Central memory CD8-positive, alpha-beta T cell (primary cell): ENCODE measurements around the gene RNF40.
"Not testable (repeated sequence)": the region's sequence is repeated elsewhere in the genome, so short reads cannot be mapped to it uniquely, and the experiment has no call there.

ENCODE experiments used
- ATAC-seq: fragments of 150-1000 bp; cut with Tn5 transposase; replicated peaks from 2 replicates; pipeline ENCODE4 v1.10.0; 2022; ENCODE audit warnings: mild to moderate bottlenecking, moderate FRiP score, moderate number of reproducible peaks; ENCODE audit not compliant: poor library complexity, severe bottlenecking; ENCODE audit errors: extremely low read depth
- DNase-seq, 2 donors: peaks; one replicate each; pipeline ENCODE4 v3.0.0; 2021; ENCODE audit warnings: low spot score in 2 of 2
- H3K27ac Mint-ChIP-seq: one replicate; pipeline ENCODE4 v1.8.0; 2022; ENCODE audit warnings: low read depth, mild to moderate bottlenecking, moderate library complexity, mixed read lengths
- H3K27me3 Mint-ChIP-seq: one replicate; pipeline ENCODE4 v1.8.0; 2022; ENCODE audit warnings: mixed read lengths
- H3K36me3 Mint-ChIP-seq: one replicate; pipeline ENCODE4 v1.8.0; 2022; ENCODE audit warnings: mild to moderate bottlenecking, moderate library complexity, mixed read lengths; ENCODE audit not compliant: insufficient read depth
- H3K4me1 Mint-ChIP-seq: one replicate; pipeline ENCODE4 v1.8.0; 2022; ENCODE audit warnings: mixed read lengths
- H3K4me3 Mint-ChIP-seq: one replicate; pipeline ENCODE4 v1.8.0; 2022; ENCODE audit warnings: mild to moderate bottlenecking, moderate library complexity, mixed read lengths
- H3K9me3 Mint-ChIP-seq: one replicate; pipeline ENCODE4 v1.8.0; 2022; ENCODE audit warnings: mixed read lengths

The RNF40 gene

DNA sequence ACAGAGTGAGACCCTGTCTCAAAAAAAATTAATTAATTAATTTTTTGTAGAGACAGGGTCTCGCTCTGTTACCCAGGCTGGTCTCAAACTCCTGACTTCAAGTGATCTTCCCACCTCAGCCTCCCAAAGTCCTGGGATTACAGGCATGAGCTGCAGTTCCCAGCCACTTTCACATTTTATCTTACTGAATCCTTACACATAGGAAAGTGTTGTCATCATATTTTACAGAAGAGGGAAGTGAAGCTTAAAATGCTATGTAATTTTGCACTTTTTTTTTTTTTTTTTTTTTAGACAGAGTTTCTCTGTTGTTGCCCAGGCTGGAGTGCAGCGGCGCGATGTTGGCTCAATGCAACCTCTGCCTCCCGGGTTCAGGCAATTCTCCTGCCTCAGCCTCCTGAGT lies 46.0 kb downstream of the RNF40 start:
- Mint-ChIP-seq H3K27me3 (peaks cover 11% of the 10 kb centered on the region), H3K4me3 (no peak overlapping the region), H3K4me1 (peaks cover 10% of the 10 kb centered on the region), H3K27ac (no peak overlapping the region), H3K9me3 (no peaks in the 10 kb centered on the region), H3K36me3 (no peaks in the 10 kb centered on the region)
- ATAC-seq, result no peak
- DNase-seq, result no peak

DNA sequence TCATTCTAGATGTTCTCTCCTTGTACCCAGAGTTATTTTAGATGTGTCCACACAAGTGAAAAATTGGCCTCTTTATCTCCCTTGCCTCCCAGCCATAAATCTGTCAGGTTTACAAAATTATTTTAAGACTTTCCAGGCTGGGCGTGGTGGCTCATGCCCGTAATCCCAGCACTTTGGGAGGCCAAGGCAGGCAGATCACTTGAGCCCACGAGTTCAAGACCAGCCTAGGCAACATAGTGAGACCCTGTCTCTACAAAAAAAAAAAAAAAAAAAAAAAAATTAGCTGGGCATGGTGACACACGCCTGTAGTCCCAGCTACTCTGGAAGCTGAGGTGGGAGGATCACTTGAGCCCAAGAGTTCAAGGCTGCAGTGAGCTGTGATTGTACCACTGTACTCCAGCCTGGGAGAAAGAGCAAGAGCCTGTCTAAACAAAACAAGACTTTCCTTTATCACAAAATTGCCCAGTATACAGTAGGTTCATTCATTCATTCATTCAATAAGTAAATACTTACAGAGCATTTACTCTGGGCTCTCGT lies 46.8 kb downstream of the RNF40 start:
- H3K36me3 Mint-ChIP-seq, H3K9me3 Mint-ChIP-seq, H3K4me3 Mint-ChIP-seq, ATAC-seq, H3K27ac Mint-ChIP-seq, DNase-seq: not testable (repeated sequence)
- Mint-ChIP-seq H3K4me1 (peaks cover 13% of the 10 kb centered on the region), H3K27me3 (peaks cover 11% of the 10 kb centered on the region)

DNA sequence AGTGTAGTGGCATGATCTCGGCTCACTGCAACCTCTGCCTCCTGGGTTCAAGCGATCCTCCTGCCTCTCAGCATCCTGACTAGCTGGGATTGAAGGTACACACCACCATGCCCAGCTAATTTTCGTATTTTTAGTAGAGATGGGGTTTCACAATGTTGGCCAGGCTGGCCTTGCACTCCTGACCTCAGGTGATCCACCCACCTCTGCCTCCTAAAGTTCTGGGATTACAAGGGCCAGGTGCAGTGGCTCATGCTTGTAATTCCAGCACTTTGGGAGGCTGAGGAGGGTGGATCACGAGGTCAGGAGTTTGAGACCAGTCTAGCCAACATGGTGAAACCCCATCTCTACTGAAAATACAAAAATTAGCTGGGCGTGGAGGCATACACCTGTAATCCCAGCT lies 47.6 kb downstream of the RNF40 start:
- ATAC-seq, H3K4me3 Mint-ChIP-seq, DNase-seq, H3K36me3 Mint-ChIP-seq, H3K9me3 Mint-ChIP-seq, H3K27ac Mint-ChIP-seq: not testable (repeated sequence)
- Mint-ChIP-seq H3K4me1 (peaks cover 17% of the 10 kb centered on the region), H3K27me3 (peaks cover 11% of the 10 kb centered on the region)

DNA sequence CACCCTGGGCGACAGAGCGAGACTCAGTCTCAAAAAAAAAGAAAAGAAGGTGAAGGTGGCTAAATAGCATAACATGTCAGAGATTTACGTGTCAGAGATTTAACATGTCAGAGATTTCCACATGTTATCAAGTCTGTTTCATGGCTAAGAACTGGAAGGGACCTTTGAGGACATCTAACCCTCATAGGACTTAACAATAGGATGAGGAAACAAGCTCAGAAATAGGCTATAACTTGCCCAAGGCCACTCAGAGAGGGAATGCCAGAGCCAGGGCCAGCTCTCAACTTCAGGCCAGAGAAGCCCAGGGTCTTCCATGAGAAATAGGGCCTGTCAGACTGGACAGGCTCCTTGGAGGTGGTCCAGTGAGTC lies 51.7 kb downstream of the RNF40 start:
- Mint-ChIP-seq H3K27ac (peak overlapping the region; percentile 87), H3K36me3 (peaks cover 2% of the 10 kb centered on the region), H3K9me3 (no peaks in the 10 kb centered on the region), H3K27me3 (no peaks in the 10 kb centered on the region), H3K4me3 (peak overlapping the region; percentile 87), H3K4me1 (peaks cover 12% of the 10 kb centered on the region)
- ATAC-seq, result peak; percentile 5
- no peak for DNase-seq

DNA sequence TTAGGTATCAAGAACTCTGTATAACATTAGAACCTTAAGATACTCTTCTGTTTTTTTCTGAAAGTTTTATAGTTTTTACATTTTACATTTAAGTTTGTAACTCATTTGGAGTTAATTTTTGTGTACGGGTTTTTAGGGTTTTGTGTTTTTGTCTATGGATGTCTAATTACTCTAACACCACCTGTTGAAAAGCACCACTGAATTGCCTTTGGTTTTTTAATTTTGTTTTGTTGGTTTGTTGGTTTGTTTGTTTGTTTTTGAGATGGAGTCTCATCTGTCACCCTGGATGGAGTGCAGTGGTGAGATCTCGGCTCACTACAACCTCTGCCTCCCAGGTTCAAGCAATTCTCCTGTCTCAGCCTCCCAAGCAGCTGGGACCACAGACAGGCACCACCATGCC lies 54.6 kb downstream of the RNF40 start:
- Mint-ChIP-seq H3K9me3 (no peaks in the 10 kb centered on the region), H3K4me1 (peaks cover 12% of the 10 kb centered on the region), H3K4me3 (no peak overlapping the region), H3K36me3 (peaks cover 2% of the 10 kb centered on the region), H3K27ac (no peak overlapping the region), H3K27me3 (no peaks in the 10 kb centered on the region)
- ATAC-seq, result no peak
- DNase-seq, result no peak

DNA sequence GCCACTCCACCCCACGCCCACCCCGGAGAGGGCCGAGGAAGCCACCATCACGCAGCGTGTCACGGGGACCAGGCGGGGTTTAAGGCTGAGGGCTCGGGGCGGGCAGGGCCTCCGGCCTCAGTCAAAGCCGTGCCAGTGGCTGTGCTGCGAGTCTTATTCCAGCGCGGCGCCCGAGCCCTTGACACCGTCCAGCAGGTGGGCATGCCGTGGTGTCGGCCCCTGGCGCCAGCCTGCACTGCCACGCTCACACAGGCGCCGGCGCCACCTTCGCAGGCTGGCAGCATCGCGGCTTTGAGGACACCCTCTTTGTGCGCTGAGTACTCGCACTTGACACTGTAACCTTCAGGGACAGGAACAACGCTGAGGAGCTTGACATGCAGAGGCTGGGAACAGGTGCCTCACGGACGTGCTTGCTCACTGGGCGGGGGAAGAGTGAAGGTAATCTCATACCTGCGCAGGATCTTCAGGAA lies 58.9 kb downstream of the RNF40 start:
- DNase-seq, result no peak
- Mint-ChIP-seq H3K4me1 (no peaks in the 10 kb centered on the region), H3K9me3 (no peaks in the 10 kb centered on the region), H3K27ac (no peak overlapping the region), H3K36me3 (no peaks in the 10 kb centered on the region), H3K4me3 (no peak overlapping the region), H3K27me3 (peaks cover 7% of the 10 kb centered on the region)
- ATAC-seq, result no peak

DNA sequence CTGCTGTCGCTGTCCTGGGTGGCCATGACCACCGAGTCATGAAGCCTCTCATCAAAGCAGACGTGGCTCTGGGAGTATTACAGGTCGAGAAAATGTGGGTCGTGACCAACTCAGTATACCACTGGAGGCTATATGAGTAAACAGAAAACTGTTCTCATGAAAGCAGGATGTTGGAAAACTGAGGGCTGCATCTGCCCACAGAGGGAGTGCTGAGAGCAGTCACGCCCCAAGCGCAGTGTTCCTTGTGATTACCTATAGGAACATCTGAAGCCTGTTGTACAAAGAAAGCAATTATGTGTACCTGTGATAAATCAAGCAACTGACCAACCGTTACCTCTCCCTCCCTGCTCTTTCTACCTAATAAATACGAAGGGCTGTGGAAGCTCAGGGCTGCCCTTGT lies 59.3 kb downstream of the RNF40 start:
- not testable (repeated sequence) for H3K27ac Mint-ChIP-seq, H3K9me3 Mint-ChIP-seq, H3K36me3 Mint-ChIP-seq, H3K4me3 Mint-ChIP-seq, DNase-seq, H3K4me1 Mint-ChIP-seq, ATAC-seq
- peaks cover 11% of the 10 kb centered on the region for H3K27me3 Mint-ChIP-seq

DNA sequence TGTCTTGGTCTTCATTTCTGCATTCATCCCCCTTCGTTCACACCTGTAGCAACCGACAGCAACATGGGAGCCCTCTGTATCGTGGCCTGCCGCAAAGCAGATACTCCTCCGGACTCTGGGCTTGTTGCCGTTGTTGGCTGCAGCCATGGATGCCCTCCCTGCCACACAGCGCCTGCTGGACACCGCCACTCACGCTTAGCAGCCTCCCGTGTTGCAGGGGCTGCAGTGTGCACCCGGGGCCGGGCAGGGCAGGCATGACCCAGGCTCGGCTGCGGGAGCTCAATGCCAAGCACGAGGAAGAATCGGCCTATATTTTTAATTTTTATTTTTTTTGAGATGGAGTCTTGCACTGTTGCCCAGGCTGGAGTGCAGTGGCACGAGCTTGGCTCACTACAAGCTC lies 59.8 kb downstream of the RNF40 start:
- Mint-ChIP-seq H3K4me1 (no peaks in the 10 kb centered on the region), H3K4me3 (no peak overlapping the region), H3K36me3 (no peaks in the 10 kb centered on the region), H3K9me3 (no peaks in the 10 kb centered on the region), H3K27ac (no peak overlapping the region), H3K27me3 (peaks cover 16% of the 10 kb centered on the region)
- ATAC-seq (no peak), DNase-seq (no peak)
